Neural cell (in vitro differentiated cells): ENCODE results near the gene KDELR1.

Experiments used
- EP300 ChIP-seq: fragments of 450-650 bp; conservative IDR thresholded peaks from 2 replicates; pipeline ENCODE4 v1.6.1; 2014; ENCODE audit warnings: antibody characterized with exemption, mild to moderate bottlenecking, moderate library complexity; ENCODE audit not compliant: poor library complexity, severe bottlenecking
- EZH2 ChIP-seq: fragments of 200-600, 300-800 bp; shearing (Covaris generic), sonication (generic); IDR thresholded peaks from 2 replicates; pipeline ENCODE4 v1.6.1; 2014; ENCODE audit warnings: antibody characterized with exemption, low read length, borderline replicate concordance, mild to moderate bottlenecking; ENCODE audit not compliant: insufficient read depth, poor library complexity, severe bottlenecking
- MXI1 ChIP-seq: fragments of 450-650 bp; conservative IDR thresholded peaks from 2 replicates; pipeline ENCODE4 v1.6.1; 2014; ENCODE audit warnings: antibody characterized with exemption, mild to moderate bottlenecking; ENCODE audit not compliant: poor library complexity, severe bottlenecking
- POLR2AphosphoS5 ChIP-seq: IDR thresholded peaks from 2 replicates; pipeline ENCODE4 v1.6.1; 2012
- RAD21 ChIP-seq: fragments of 450-650 bp; conservative IDR thresholded peaks from 2 replicates; pipeline ENCODE4 v1.6.1; 2014; ENCODE audit warnings: antibody characterized with exemption, mild to moderate bottlenecking, moderate library complexity
- SMC3 ChIP-seq: fragments of 450-650 bp; conservative IDR thresholded peaks from 2 replicates; pipeline ENCODE4 v1.6.1; 2014; ENCODE audit warnings: antibody characterized with exemption, mild to moderate bottlenecking, moderate library complexity; ENCODE audit not compliant: poor library complexity
- TAF1 ChIP-seq: IDR thresholded peaks from 2 replicates; pipeline ENCODE4 v1.6.1; 2012; ENCODE audit warnings: low read depth
- TF ChIP-seq, protein P1 (sequence below): fragments of 450-650 bp; IDR thresholded peaks from 2 replicates; pipeline ENCODE4 v1.5.1; 2014; ENCODE audit warnings: antibody characterized with exemption, mild to moderate bottlenecking, moderate library complexity; ENCODE audit not compliant: poor library complexity, severe bottlenecking
- TF ChIP-seq, protein P2 (sequence below): IDR thresholded peaks from 2 replicates; pipeline ENCODE4 v1.6.1; 2012; ENCODE audit warnings: borderline replicate concordance

DNA sequence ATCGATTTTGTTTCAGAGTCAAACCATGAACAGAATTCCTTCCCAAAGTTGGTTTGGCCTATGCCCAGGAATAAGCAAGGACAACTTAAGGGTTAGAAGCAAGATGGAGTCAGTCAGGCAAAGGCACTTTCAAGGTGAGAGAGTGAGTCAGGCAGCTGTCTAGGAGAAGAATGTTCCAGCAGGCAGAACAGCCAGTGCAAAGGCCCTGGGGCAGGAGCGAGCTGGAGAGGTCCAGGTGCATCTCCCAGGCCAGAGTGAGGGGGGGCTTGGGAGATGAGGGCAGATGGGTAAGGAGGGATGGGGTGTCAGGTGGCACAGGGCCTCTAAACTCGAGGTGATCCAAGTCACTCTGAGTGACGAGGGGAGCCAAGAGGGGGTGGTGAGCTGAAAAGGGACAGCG, 45.2 kb upstream of the KDELR1 start:
- TF ChIP-seq, protein P1, sequence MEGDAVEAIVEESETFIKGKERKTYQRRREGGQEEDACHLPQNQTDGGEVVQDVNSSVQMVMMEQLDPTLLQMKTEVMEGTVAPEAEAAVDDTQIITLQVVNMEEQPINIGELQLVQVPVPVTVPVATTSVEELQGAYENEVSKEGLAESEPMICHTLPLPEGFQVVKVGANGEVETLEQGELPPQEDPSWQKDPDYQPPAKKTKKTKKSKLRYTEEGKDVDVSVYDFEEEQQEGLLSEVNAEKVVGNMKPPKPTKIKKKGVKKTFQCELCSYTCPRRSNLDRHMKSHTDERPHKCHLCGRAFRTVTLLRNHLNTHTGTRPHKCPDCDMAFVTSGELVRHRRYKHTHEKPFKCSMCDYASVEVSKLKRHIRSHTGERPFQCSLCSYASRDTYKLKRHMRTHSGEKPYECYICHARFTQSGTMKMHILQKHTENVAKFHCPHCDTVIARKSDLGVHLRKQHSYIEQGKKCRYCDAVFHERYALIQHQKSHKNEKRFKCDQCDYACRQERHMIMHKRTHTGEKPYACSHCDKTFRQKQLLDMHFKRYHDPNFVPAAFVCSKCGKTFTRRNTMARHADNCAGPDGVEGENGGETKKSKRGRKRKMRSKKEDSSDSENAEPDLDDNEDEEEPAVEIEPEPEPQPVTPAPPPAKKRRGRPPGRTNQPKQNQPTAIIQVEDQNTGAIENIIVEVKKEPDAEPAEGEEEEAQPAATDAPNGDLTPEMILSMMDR, result no peak
- no peak for TF ChIP-seq POLR2AphosphoS5
- no peak for TF ChIP-seq MXI1
- no peak for TF ChIP-seq EP300
- no peak for TF ChIP-seq EZH2
- no peak for TF ChIP-seq RAD21
- TF ChIP-seq, protein P2, sequence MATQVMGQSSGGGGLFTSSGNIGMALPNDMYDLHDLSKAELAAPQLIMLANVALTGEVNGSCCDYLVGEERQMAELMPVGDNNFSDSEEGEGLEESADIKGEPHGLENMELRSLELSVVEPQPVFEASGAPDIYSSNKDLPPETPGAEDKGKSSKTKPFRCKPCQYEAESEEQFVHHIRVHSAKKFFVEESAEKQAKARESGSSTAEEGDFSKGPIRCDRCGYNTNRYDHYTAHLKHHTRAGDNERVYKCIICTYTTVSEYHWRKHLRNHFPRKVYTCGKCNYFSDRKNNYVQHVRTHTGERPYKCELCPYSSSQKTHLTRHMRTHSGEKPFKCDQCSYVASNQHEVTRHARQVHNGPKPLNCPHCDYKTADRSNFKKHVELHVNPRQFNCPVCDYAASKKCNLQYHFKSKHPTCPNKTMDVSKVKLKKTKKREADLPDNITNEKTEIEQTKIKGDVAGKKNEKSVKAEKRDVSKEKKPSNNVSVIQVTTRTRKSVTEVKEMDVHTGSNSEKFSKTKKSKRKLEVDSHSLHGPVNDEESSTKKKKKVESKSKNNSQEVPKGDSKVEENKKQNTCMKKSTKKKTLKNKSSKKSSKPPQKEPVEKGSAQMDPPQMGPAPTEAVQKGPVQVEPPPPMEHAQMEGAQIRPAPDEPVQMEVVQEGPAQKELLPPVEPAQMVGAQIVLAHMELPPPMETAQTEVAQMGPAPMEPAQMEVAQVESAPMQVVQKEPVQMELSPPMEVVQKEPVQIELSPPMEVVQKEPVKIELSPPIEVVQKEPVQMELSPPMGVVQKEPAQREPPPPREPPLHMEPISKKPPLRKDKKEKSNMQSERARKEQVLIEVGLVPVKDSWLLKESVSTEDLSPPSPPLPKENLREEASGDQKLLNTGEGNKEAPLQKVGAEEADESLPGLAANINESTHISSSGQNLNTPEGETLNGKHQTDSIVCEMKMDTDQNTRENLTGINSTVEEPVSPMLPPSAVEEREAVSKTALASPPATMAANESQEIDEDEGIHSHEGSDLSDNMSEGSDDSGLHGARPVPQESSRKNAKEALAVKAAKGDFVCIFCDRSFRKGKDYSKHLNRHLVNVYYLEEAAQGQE, result no peak
- TF ChIP-seq SMC3, result no peak
- TF ChIP-seq TAF1, result no peak
